Progenitor cell of endocrine pancreas (in vitro differentiated cells): Measurements from ENCODE around the gene ZNF606. TPM values are rescaled to one million over a fixed set of nuclear protein-coding genes. Genes with fewer than 3 reads are reported as not detected.

ENCODE experiments used
- DNase-seq: peaks from one replicate; pipeline ENCODE4 v3.0.0; 2021; ENCODE audit warnings: low spot score; ENCODE audit not compliant: unreplicated experiment
- H3K27ac Mint-ChIP-seq: 2 replicates; pipeline ENCODE4 v1.8.0; 2021; ENCODE audit warnings: mild to moderate bottlenecking, moderate library complexity, mixed read lengths
- H3K27me3 Mint-ChIP-seq: 2 replicates; pipeline ENCODE4 v1.8.0; 2021; ENCODE audit warnings: mixed read lengths
- H3K36me3 Mint-ChIP-seq: 2 replicates; pipeline ENCODE4 v1.8.0; 2022; ENCODE audit warnings: mixed read lengths; ENCODE audit not compliant: insufficient read depth
- H3K4me1 Mint-ChIP-seq: 2 replicates; pipeline ENCODE4 v1.8.0; 2021; ENCODE audit warnings: low read depth, mixed read lengths
- H3K4me3 Mint-ChIP-seq: 2 replicates; pipeline ENCODE4 v1.8.0; 2021; ENCODE audit warnings: low read depth, mild to moderate bottlenecking, moderate library complexity, mixed read lengths
- H3K9me3 Mint-ChIP-seq: 2 replicates; pipeline ENCODE4 v1.8.0; 2021; ENCODE audit warnings: low read depth, mixed read lengths
- CTCF ChIP-seq: fragments of 200-600 bp; sonication (generic); IDR thresholded peaks from one replicate; pipeline ENCODE4 v1.5.0; 2021; ENCODE audit warnings: antibody characterized with exemption, mild to moderate bottlenecking; ENCODE audit not compliant: unreplicated experiment
- total RNA-seq: library from RNA; stranded (reverse); gene quantifications from 2 replicates; pipeline ENCODE4 v1.2.1, GENCODE V29; 2021

The ZNF606 gene
- total RNA-seq, 1 donor from 2014 or later: 49.0 TPM

GRCh38 chr19:57927587-57927986 lies 75.0 kb downstream of the ZNF606 start:
- no peak for TF ChIP-seq CTCF
- Mint-ChIP-seq H3K4me3 (no peak overlapping the region), H3K27me3 (no peaks in the 10 kb centered on the region), H3K27ac (no peak overlapping the region), H3K36me3 (peaks cover 86% of the 10 kb centered on the region), H3K9me3 (peaks cover 54% of the 10 kb centered on the region), H3K4me1 (no peaks in the 10 kb centered on the region)
- no peak for DNase-seq

Other genes starting within 250 kb of the ZNF606 start
- gene ZNF586, start 233.1 kb downstream of the ZNF606 start, total RNA-seq: 33.1 and 33.2 TPM in 2 replicates
- gene ZNF552, start 187.9 kb downstream of the ZNF606 start, total RNA-seq: 27.2 and 27.9 TPM in 2 replicates
- 24.9 and 29.8 TPM in 2 replicates for gene ZNF587B, start 172.5 kb downstream of the ZNF606 start, total RNA-seq
- 88.4 and 93.7 TPM in 2 replicates for gene ZNF587, start 153.0 kb downstream of the ZNF606 start, total RNA-seq
- gene ZNF814, start 113.8 kb downstream of the ZNF606 start, total RNA-seq: 53.6 and 54.9 TPM in 2 replicates
- gene ZNF417, start 86.2 kb downstream of the ZNF606 start, total RNA-seq: 25.9 and 27.2 TPM in 2 replicates
- 20.5 and 21.9 TPM in 2 replicates for gene ZNF418, start 67.4 kb downstream of the ZNF606 start, total RNA-seq
- 7.3 and 7.5 TPM in 2 replicates for gene ZNF256, start 55.1 kb downstream of the ZNF606 start, total RNA-seq
- gene C19orf18, start 28.3 kb downstream of the ZNF606 start, total RNA-seq: 1.6 and 1.8 TPM in 2 replicates
- 4.8 and 6.7 TPM in 2 replicates for gene ZSCAN1, start 31.2 kb upstream of the ZNF606 start, total RNA-seq
- 17.3 and 17.9 TPM in 2 replicates for gene ZNF135, start 56.5 kb upstream of the ZNF606 start, total RNA-seq
- 111 and 118 TPM in 2 replicates for gene ZSCAN18, start 95.4 kb upstream of the ZNF606 start, total RNA-seq
- 15.3 and 17.0 TPM in 2 replicates for gene ZNF329, start 148.0 kb upstream of the ZNF606 start, total RNA-seq
- 26.1 and 29.0 TPM in 2 replicates for gene ZNF274, start 180.2 kb upstream of the ZNF606 start, total RNA-seq
- gene ZNF544, start 226.1 kb upstream of the ZNF606 start, total RNA-seq: 61.0 and 70.5 TPM in 2 replicates